Vagina (tissue), 2 donors: Measurements from ENCODE around the gene MAGEC3. TPM values are rescaled to one million over a fixed set of nuclear protein-coding genes. Genes with fewer than 3 reads are reported as not detected.

ENCODE experiments used
- DNase-seq, 2 donors: peaks; one replicate each; pipeline ENCODE4 v3.0.0-alpha.2; 2017; ENCODE audit errors: extremely low spot score in 2 of 2
- H3K27ac ChIP-seq: fragments of 200-600 bp; sonication (generic); one replicate; pipeline ENCODE4 v1.5.1; 2019
- H3K27me3 ChIP-seq: fragments of 200-600 bp; sonication (generic); one replicate; pipeline ENCODE4 v1.5.1; 2019
- H3K36me3 ChIP-seq, 2 donors: fragments of 200-600 bp; sonication (generic); one replicate each; pipeline ENCODE4 v1.5.1; 2017 to 2019
- H3K4me1 ChIP-seq: fragments of 200-600 bp; sonication (generic); one replicate; pipeline ENCODE4 v1.5.1; 2019
- H3K4me3 ChIP-seq, 2 donors: fragments of 200-600 bp; sonication (generic); 1 replicate in 1 of 2; 2 replicates in 1 of 2; pipeline ENCODE4 v1.5.1; 2016 to 2019
- H3K9me3 ChIP-seq: fragments of 200-600 bp; sonication (generic); one replicate; pipeline ENCODE4 v1.5.1; 2019
- POLR2A ChIP-seq, 2 donors: fragments of 450-650 bp; IDR thresholded peaks; one replicate each; pipeline ENCODE4 v1.6.1; 2017; ENCODE audit warnings: antibody characterized with exemption in 2 of 2, mild to moderate bottlenecking in 2 of 2, moderate library complexity in 2 of 2
- POLR2AphosphoS5 ChIP-seq, 2 donors: sonication (generic); formaldehyde crosslinking; IDR thresholded peaks; one replicate each; pipeline ENCODE4 v1.9.0; 2017; ENCODE audit warnings: antibody characterized with exemption in 2 of 2, mild to moderate bottlenecking in 2 of 2, low read depth in 1 of 2; ENCODE audit not compliant: insufficient read depth in 1 of 2
- intact Hi-C: fragments of 100-400 bp; cut with DNase I; formaldehyde crosslinking; loops from one replicate; pipeline ENCODE4 v1.15.1; 2023
- total RNA-seq: library from RNA; depleted of rRNA; stranded (reverse); fragments of >200 nt; gene quantifications from one replicate; pipeline ENCODE4 v1.2.3, GENCODE V29; 2016
- TF ChIP-seq, protein P1 (sequence below), 3 experiments: fragments of 450-650 bp in 2 of 3; fragments of 200-600 bp in 1 of 3; sonication (generic) in 1 of 3; IDR thresholded peaks; one replicate each; pipeline ENCODE4 v1.5.1; 2017 to 2019; ENCODE audit warnings: antibody characterized with exemption in 3 of 3, mild to moderate bottlenecking in 2 of 3, moderate library complexity in 2 of 3

MAGEC3 gene, protein sequence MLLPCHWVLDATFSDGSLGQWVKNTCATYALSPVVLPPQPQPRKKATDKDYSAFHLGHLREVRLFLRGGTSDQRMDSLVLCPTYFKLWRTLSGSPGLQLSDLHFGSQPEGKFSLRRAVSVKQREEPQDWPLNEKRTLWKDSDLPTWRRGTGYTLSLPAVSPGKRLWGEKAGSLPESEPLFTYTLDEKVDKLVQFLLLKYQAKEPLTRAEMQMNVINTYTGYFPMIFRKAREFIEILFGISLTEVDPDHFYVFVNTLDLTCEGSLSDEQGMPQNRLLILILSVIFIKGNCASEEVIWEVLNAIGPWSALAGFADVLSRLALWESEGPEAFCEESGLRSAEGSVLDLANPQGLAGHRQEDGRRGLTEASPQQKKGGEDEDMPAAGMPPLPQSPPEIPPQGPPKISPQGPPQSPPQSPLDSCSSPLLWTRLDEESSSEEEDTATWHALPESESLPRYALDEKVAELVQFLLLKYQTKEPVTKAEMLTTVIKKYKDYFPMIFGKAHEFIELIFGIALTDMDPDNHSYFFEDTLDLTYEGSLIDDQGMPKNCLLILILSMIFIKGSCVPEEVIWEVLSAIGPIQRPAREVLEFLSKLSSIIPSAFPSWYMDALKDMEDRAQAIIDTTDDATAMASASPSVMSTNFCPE
- not detected for total RNA-seq

DNA sequence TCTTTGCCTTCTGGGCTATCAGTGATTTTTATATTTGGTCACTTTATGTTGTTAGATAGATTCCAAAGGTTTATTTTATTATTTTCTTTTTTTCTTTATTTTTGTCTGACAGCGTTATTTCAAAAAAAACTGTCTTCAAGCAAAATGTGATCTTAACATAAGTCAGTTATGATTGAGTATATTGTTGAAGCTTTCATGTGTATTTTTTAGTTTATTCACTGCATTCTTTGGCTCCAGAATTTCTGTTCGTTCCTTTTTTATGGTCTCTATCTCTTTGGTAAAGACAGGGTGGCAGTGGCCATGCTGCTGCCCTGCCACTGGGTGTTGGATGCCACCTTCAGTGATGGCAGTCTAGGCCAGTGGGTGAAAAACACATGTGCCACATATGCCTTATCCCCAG is at the start of gene MAGEC3:
Gene MAGEC3 (plus strand): TSS at position 301 of the 400 bp plus-strand sequence. CDS start 0 bp downstream, at position 301.
- intact Hi-C loops, result no loop called here
- no peaks in the 10 kb centered on the region for H3K36me3 ChIP-seq
- H3K9me3 ChIP-seq, result no peaks in the 10 kb centered on the region
- no peaks in the 10 kb centered on the region for H3K27me3 ChIP-seq
- no peak for TF ChIP-seq POLR2AphosphoS5 (IDR thresholded peaks at IDR 0.05; ENCODE audit: insufficient read depth in 1 of 2, low read depth in 1 of 2)
- TF ChIP-seq, protein P1, sequence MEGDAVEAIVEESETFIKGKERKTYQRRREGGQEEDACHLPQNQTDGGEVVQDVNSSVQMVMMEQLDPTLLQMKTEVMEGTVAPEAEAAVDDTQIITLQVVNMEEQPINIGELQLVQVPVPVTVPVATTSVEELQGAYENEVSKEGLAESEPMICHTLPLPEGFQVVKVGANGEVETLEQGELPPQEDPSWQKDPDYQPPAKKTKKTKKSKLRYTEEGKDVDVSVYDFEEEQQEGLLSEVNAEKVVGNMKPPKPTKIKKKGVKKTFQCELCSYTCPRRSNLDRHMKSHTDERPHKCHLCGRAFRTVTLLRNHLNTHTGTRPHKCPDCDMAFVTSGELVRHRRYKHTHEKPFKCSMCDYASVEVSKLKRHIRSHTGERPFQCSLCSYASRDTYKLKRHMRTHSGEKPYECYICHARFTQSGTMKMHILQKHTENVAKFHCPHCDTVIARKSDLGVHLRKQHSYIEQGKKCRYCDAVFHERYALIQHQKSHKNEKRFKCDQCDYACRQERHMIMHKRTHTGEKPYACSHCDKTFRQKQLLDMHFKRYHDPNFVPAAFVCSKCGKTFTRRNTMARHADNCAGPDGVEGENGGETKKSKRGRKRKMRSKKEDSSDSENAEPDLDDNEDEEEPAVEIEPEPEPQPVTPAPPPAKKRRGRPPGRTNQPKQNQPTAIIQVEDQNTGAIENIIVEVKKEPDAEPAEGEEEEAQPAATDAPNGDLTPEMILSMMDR (IDR thresholded peaks at IDR 0.05), result no peak
- TF ChIP-seq POLR2A (IDR thresholded peaks at IDR 0.05), result no peak
- H3K4me1 ChIP-seq, result no peaks in the 10 kb centered on the region
- DNase-seq, result no peak
- H3K4me3 ChIP-seq, result no peak within 1 kb of the TSS
- no peak within 1 kb of the TSS for H3K27ac ChIP-seq

DNA sequence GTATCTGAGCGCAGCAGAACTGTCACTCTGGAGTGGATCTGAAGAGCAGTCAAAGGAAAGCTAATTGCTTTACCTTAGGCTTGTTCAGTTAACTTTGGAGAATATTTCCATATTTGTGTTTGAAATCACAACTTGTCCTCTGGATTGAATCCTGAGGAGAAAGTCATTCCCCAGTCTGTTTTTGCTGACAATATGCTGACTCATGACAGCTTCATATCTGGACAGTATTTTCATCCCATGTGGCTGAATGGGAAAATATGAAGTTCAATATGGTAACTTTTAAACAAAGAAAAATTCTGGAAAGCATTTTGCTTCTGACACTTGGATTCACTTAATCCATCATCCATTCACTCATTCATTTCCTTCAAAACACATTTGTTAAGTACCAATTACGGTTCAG is 46.3 kb upstream of the MAGEC3 start:
- Histone ChIP-seq H3K9me3 (no peaks in the 10 kb centered on the region), H3K36me3 (no peaks in the 10 kb centered on the region), H3K4me1 (no peaks in the 10 kb centered on the region), H3K27me3 (no peaks in the 10 kb centered on the region), H3K4me3 (no peak overlapping the region), H3K27ac (no peak overlapping the region)
- no peak for TF ChIP-seq POLR2AphosphoS5 (IDR thresholded peaks at IDR 0.05; ENCODE audit: insufficient read depth in 1 of 2, low read depth in 1 of 2)
- TF ChIP-seq, protein P1 (IDR thresholded peaks at IDR 0.05), result no peak
- no peak for TF ChIP-seq POLR2A (IDR thresholded peaks at IDR 0.05)
- DNase-seq, result no peak
- intact Hi-C loops, result no loop called here

DNA sequence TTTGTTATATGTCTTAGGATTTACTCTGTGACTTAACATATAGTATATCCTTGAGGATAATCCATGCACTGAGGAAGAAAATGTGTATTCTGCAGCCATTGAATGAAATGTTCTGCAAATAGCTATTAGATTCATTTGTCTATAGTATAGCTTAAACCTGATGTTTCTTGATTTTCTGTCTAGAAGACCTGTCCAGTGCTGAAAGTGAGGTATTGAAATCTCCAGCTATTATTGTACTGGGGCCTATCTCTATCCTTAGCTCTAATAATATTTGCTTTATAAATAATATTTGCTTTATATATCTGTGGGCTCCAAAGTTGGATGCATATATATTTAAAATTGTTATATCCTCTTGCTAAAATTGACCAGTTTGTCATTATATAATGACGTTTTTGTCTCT is 26.7 kb upstream of the MAGEC3 start:
- no peak overlapping the region for H3K27ac ChIP-seq
- intact Hi-C loops, result no loop called here
- H3K9me3 ChIP-seq, result no peaks in the 10 kb centered on the region
- no peaks in the 10 kb centered on the region for H3K36me3 ChIP-seq
- H3K4me3 ChIP-seq, result no peak overlapping the region
- TF ChIP-seq POLR2AphosphoS5 (IDR thresholded peaks at IDR 0.05; ENCODE audit: insufficient read depth in 1 of 2, low read depth in 1 of 2) (no peak), POLR2A (IDR thresholded peaks at IDR 0.05) (no peak)
- TF ChIP-seq, protein P1 (IDR thresholded peaks at IDR 0.05), result no peak
- no peaks in the 10 kb centered on the region for H3K4me1 ChIP-seq
- no peaks in the 10 kb centered on the region for H3K27me3 ChIP-seq
- DNase-seq, result no peak

DNA sequence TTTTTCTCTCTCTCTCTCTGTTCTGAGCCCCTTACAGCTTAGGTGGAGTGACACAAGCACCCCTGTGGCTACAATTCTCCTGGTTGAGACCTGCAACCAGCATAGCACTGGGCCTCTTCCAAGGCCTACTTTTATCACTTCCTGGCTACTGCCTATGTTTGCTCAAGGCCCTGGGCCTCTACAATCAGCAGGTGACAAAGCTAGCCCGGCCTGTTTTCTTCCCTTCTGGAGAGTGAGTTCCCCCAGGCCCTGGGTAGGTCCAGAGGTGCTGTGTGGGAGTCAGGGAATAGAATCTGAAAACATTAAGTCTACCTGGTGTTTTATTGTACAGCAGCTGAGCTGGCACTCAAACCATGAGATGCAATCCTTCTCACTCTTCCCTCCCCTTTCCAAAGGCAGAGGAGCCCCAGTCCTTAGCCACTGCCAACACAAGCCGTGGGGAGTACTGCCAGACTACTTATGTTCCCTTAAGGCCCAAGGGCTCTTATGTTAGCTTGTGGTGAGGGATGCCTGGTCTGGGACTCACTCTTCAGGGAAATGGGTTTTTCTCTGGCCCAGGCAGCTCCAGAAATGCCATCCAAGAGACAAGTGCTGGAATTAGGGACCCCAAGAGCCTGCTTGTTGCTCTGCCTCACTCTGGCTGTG is 23.8 kb upstream of the MAGEC3 start:
- H3K36me3 ChIP-seq, result no peaks in the 10 kb centered on the region
- no peak overlapping the region for H3K27ac ChIP-seq
- no peak for TF ChIP-seq POLR2A (IDR thresholded peaks at IDR 0.05)
- TF ChIP-seq, protein P1 (IDR thresholded peaks at IDR 0.05), result no peak
- no peak for TF ChIP-seq POLR2AphosphoS5 (IDR thresholded peaks at IDR 0.05; ENCODE audit: insufficient read depth in 1 of 2, low read depth in 1 of 2)
- no peak overlapping the region for H3K4me3 ChIP-seq
- H3K9me3 ChIP-seq, result no peaks in the 10 kb centered on the region
- H3K4me1 ChIP-seq, result no peaks in the 10 kb centered on the region
- no peaks in the 10 kb centered on the region for H3K27me3 ChIP-seq
- DNase-seq, result no peak
- intact Hi-C loops, result no loop called here
